HCEC 1CT (cell line): ENCODE data around the gene MT1M.

Experiments
- DNase-seq: peaks from one replicate; pipeline ENCODE4 v3.0.0-alpha.2; 2017

Gene MT1M

GRCh38 chr16:56629531-56629930, 2.9 kb upstream of the MT1M start:
- DNase-seq, result no peak

- no peak for DNase-seq
These were observed 2.3 kb upstream of the MT1M start for GRCh38 chr16:56630134-56630533.

GRCh38 chr16:56631197-56631596, 1.3 kb upstream of the MT1M start:
- DNase-seq, result no peak

- no peak for DNase-seq
These were observed 665 bp upstream of the MT1M start for GRCh38 chr16:56631832-56632155.

GRCh38 chr16:56632848-56633365, 448 bp downstream of the MT1M start:
- DNase-seq, result no peak

- DNase-seq, result no peak
These were observed 1.1 kb downstream of the MT1M start for GRCh38 chr16:56633535-56633934.

- no peak for DNase-seq
These were observed 2.4 kb downstream of the MT1M start for GRCh38 chr16:56634715-56635440.

GRCh38 chr16:56635441-56635967, 3.0 kb downstream of the MT1M start:
- no peak for DNase-seq

GRCh38 chr16:56636616-56637413, 4.4 kb downstream of the MT1M start:
- DNase-seq, result no peak

GRCh38 chr16:56637814-56638750, 5.6 kb downstream of the MT1M start, which contains the start of gene MT1A:
Gene MT1A, plus strand, starts transcription at chr16:56638666. Its CDS starts 73 bp downstream, at chr16:56638739.
- peak; percentile 17 for DNase-seq

- no peak for DNase-seq
These were observed 6.6 kb downstream of the MT1M start for GRCh38 chr16:56639045-56639444.

GRCh38 chr16:56640076-56640475, 7.6 kb downstream of the MT1M start:
- no peak for DNase-seq

- DNase-seq, result no peak
These were observed 8.7 kb downstream of the MT1M start for GRCh38 chr16:56641166-56641565.

- DNase-seq, result peak; percentile 46
These were observed 10.8 kb downstream of the MT1M start for GRCh38 chr16:56643080-56643778.

- no peak for DNase-seq
These were observed 11.4 kb downstream of the MT1M start for GRCh38 chr16:56643833-56644232.

- no peak for DNase-seq
These were observed 12.9 kb downstream of the MT1M start for GRCh38 chr16:56645311-56645710.

GRCh38 chr16:56645838-56646237, 13.4 kb downstream of the MT1M start:
- no peak for DNase-seq

- DNase-seq, result no peak
These were observed 15.4 kb downstream of the MT1M start for GRCh38 chr16:56647641-56648431.

- DNase-seq, result no peak
These were observed 16.8 kb downstream of the MT1M start for GRCh38 chr16:56649271-56649670.

GRCh38 chr16:56649820-56650219, 17.4 kb downstream of the MT1M start:
- no peak for DNase-seq

GRCh38 chr16:56651586-56651985, 19.1 kb downstream of the MT1M start, which contains the start of gene MT1B:
Gene MT1B, plus strand, starts transcription at chr16:56651886. Its CDS starts 68 bp downstream, at chr16:56651954.
- no peak for DNase-seq
